HG02840 (cell line): ENCODE results near the gene JAKMIP2.
"Not testable (repeated sequence)": the region's sequence is repeated elsewhere in the genome, so short reads cannot be mapped to it uniquely, and the experiment has no call there.

Source experiments
- ATAC-seq: cut with Tn5 transposase; IDR thresholded peaks from one replicate; pipeline ENCODE4 v1.9.1; 2021; ENCODE audit warnings: mild to moderate bottlenecking, moderate library complexity, moderate number of reproducible peaks; ENCODE audit not compliant: unreplicated experiment, low FRiP score

The JAKMIP2 gene

GRCh38 chr5:147668385-147668784 is 114.1 kb downstream of the JAKMIP2 start:
- no peak for ATAC-seq

GRCh38 chr5:147667363-147667762 is 115.2 kb downstream of the JAKMIP2 start:
- ATAC-seq, result no peak

DNA sequence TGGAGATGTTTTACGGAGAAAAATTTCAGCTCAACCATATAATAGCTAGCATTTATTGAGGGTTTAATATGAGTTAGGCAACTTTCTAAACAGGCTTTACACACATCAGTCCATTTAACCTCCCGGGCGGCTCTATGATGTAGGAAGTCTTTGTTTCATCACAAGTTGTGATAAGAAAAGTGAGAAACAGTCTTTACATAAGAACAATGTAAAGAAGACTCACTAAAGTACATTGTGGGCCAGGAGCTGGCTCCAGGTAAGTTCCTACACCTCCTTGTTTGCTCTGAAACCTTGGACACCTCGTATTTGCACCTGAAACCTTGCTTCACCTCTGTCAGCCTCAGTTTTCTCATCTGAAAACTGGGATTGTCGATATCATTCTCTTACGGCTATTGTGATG is 116.1 kb downstream of the JAKMIP2 start:
- ATAC-seq, result no peak

DNA sequence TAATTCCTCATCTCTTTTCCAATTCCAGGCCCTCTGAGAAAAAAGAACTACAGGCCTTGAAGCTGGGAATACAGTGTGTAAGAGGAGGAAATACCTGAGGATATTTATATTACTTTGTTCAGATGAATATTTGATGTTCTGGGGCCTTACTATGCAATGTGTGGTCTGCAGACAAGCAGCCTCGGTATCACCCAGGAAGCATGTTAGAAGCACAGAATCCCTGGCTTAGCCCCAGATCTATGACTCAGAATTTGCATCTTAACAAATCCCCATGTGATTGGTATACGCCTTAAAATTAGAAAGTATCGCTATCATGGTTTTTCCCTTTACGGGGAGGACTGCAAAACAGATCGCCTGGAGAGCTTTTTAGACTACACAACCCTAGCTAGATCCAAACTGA is 121.0 kb downstream of the JAKMIP2 start:
- no peak for ATAC-seq

DNA sequence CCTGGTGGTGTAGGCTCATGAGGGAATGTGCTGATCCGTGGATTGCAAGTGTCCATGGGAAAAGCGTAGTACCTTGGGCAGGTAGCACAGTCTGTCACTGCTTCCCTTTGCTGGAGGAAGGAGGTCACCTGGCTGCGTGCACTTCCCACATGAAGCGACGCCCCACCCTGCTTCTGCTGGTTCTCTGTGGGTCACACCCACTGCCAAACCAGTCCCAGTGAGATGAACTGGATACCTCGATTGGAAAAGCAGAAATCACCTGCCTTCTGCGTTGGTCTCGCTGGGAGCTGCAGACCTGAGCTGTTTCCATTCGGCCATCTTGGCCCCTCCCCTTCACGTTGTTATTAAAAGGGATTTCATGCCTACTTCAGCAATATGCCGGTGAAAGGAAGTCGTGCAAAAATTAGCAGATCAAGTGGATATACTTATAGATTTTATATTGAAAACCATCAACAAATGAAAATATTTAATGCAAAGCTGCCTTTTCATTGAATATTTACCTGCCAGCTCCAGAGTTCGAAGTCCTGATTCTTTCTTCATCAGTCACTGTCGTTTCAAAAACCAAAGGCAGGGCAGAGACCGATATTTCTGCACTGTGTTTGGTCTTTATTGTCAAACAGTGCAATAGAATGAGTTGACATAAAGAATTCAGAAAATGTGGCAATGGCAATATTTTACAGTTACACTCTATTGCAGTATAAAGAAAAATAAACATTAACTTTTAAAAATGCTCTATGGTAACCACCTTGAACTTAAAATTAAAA is 123.2 kb downstream of the JAKMIP2 start:
- no peak for ATAC-seq

- no peak for ATAC-seq
Observed at GRCh38 chr5:147658293-147658932, 124.1 kb downstream of the JAKMIP2 start.

DNA sequence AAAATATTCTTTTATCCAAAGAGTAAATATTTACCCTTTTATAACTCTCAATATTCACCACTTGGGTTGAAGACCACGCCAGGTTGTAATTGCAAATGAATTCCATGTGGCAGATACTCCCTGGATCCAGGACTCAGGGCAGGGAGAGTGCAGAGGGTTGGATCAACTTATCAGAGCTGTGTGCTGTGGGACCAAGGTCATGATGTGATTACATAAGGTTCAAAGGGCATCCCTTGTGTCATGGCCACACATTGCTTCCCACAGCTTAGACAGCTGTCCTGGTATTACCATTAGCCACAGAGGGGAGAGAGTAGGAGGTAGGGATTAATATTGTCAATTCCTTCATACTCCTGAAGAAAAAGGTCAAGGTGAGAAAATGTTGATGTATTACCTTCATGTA is 133.9 kb downstream of the JAKMIP2 start:
- no peak for ATAC-seq

GRCh38 chr5:147645197-147645596 is 137.3 kb downstream of the JAKMIP2 start:
- no peak for ATAC-seq

- no peak for ATAC-seq
Observed at GRCh38 chr5:147644460-147644859, 138.1 kb downstream of the JAKMIP2 start.

DNA sequence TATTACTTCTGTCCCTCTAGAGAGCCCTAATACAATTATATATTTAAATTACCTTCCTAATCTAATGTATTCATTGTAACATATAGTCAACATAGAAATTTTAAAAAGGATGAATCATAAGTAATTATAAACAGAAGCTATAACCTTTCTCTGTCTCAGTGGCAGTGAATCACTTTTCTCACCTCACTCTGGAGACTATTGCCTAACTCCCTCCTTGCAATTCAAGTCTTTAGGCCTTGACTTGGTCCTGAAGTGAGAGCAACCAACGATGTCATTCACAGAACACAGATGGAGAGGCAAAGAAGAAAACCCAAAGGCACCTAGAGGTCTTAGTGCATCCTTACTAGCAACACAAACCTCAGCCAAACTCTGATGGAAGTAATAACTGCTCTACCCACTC is 139.4 kb downstream of the JAKMIP2 start:
- no peak for ATAC-seq

- ATAC-seq, result no peak
Observed at GRCh38 chr5:147642666-147643065, 139.9 kb downstream of the JAKMIP2 start.

- no peak for ATAC-seq
Observed at GRCh38 chr5:147639321-147639720, 143.2 kb downstream of the JAKMIP2 start.

DNA sequence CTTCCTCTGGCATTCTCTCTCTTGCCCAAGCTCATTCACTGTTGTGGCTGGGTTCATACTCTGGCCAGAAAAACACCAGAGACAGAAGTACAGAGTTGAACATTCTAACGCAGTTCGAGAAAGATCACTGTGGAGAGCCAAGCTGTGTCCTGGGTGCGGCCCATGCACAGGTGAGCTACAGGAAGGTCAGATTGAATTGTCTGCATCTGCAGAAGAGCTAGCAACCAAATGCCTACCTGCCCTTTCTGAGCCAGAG is 145.9 kb downstream of the JAKMIP2 start:
- no peak for ATAC-seq

- ATAC-seq, result no peak
Observed at GRCh38 chr5:147635882-147636728, 146.4 kb downstream of the JAKMIP2 start.

GRCh38 chr5:147635439-147635838 is 147.1 kb downstream of the JAKMIP2 start:
- not testable (repeated sequence) for ATAC-seq

DNA sequence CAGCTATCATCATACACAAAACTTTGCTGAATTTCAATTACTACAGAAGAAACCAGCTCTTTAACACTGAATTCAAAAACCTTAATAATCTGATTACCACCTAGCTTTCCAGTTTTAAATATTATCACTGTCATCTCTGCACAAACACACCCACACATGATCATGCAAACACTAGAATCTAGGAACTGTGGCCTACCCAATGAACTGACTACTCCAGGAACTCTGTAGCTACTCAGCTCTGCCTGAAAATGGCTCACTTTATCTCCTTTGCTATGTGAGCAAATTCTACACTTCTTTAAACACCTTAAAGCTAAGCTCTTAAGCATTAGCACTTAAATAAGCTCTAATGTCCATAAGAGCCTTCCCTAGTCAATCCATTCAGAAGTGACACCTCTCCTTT is 149.4 kb downstream of the JAKMIP2 start:
- ATAC-seq, result no peak

GRCh38 chr5:147631428-147632003 is 151.0 kb downstream of the JAKMIP2 start:
- ATAC-seq, result no peak

GRCh38 chr5:147629196-147629595 is 153.3 kb downstream of the JAKMIP2 start:
- ATAC-seq, result no peak

- ATAC-seq, result peak; percentile 78
Observed at GRCh38 chr5:147628058-147628895, 154.3 kb downstream of the JAKMIP2 start.

DNA sequence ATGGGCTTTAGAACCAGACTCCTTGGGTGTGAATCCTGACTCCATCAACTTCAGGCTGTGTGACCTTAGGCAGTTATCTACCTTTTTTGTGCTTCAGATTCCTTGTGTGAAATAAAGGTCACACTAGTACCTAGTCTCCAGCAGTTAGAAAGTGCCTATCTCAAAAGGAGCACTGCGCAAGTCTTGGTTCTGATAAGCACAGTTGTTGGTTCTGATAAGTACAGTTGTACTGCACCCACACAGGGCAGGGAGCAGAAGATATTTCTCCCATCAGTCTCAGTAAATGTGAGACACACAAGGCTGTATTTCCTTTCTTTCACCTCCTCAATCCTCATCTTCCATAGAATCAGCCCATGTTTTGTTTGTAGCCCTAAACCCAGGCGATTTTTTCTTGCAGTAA is 156.1 kb downstream of the JAKMIP2 start:
- ATAC-seq, result no peak
